Nephron progenitor cell (in vitro differentiated cells): ENCODE data around the gene GOLGA6L26.
"Not testable (repeated sequence)": the region's sequence is repeated elsewhere in the genome, so short reads cannot be mapped to it uniquely, and the experiment has no call there.

Experiments used
- DNase-seq: peaks from one replicate; pipeline ENCODE4 v3.0.0; 2021
- H3K27ac Mint-ChIP-seq: 2 replicates; pipeline ENCODE4 v1.8.0; 2021; ENCODE audit warnings: mild to moderate bottlenecking, moderate library complexity, mixed read lengths
- H3K27me3 Mint-ChIP-seq: 2 replicates; pipeline ENCODE4 v1.8.0; 2021; ENCODE audit warnings: mild to moderate bottlenecking, low read depth, mixed read lengths; ENCODE audit not compliant: poor library complexity
- H3K36me3 Mint-ChIP-seq: 2 replicates; pipeline ENCODE4 v1.8.0; 2021; ENCODE audit warnings: low read depth, mixed read lengths
- H3K4me1 Mint-ChIP-seq: 2 replicates; pipeline ENCODE4 v1.8.0; 2021; ENCODE audit warnings: mixed read lengths
- H3K4me3 Mint-ChIP-seq: 2 replicates; pipeline ENCODE4 v1.8.0; 2021; ENCODE audit warnings: mild to moderate bottlenecking, moderate library complexity, mixed read lengths
- H3K9me3 Mint-ChIP-seq: 2 replicates; pipeline ENCODE4 v1.8.0; 2021; ENCODE audit warnings: mild to moderate bottlenecking, moderate library complexity, mixed read lengths
- TF ChIP-seq, protein P1 (sequence below): fragments of 200-600 bp; sonication (generic); IDR thresholded peaks from 2 replicates; pipeline ENCODE4 v1.5.0; 2021; ENCODE audit warnings: antibody characterized with exemption

The GOLGA6L26 gene

DNA sequence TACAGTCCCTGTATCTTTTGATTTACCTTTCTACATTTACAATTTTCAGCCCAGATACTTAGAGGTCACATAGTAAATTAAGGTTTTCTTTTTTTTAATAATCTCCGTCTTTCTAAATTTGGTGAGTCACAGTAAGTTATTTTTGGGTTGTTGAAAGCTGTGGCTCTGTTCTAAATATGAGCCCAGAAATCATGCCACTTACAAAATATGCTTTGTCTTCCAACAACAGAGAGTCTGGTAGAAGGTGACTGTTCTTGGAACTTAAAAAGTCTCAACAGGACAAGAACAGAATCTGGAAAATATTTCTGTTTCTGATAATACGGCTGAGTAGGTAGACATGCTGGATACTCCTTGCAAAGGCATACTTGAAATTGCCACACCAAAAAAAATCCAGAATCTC, 36.6 kb upstream of the GOLGA6L26 start:
- Mint-ChIP-seq H3K27ac (no peak overlapping the region), H3K9me3 (peaks cover 34% of the 10 kb centered on the region), H3K4me3 (no peak overlapping the region), H3K36me3 (no peaks in the 10 kb centered on the region), H3K4me1 (no peaks in the 10 kb centered on the region), H3K27me3 (no peaks in the 10 kb centered on the region)
- TF ChIP-seq, protein P1, sequence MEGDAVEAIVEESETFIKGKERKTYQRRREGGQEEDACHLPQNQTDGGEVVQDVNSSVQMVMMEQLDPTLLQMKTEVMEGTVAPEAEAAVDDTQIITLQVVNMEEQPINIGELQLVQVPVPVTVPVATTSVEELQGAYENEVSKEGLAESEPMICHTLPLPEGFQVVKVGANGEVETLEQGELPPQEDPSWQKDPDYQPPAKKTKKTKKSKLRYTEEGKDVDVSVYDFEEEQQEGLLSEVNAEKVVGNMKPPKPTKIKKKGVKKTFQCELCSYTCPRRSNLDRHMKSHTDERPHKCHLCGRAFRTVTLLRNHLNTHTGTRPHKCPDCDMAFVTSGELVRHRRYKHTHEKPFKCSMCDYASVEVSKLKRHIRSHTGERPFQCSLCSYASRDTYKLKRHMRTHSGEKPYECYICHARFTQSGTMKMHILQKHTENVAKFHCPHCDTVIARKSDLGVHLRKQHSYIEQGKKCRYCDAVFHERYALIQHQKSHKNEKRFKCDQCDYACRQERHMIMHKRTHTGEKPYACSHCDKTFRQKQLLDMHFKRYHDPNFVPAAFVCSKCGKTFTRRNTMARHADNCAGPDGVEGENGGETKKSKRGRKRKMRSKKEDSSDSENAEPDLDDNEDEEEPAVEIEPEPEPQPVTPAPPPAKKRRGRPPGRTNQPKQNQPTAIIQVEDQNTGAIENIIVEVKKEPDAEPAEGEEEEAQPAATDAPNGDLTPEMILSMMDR = no peak
- no peak for DNase-seq

DNA sequence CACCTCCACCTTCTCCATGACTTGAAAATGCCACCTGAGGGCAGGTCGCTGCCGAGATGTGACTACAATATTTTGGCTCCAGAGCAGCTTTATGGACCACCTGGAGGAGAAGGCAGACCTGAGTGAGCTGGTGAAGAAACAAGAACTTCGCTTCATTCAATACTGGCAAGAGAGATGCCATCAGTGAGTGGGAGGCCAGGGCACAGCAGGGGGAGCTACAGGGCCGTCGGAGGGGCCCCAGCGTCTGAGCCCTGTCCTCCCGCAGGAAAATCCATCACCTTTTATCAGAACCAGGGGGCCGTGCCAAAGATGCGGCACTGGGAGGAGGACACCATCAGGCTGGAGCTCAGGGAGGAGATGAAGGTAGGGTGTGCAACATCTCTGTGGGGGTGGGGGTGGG, 30.3 kb upstream of the GOLGA6L26 start:
- not testable (repeated sequence) for H3K4me3 Mint-ChIP-seq, H3K27ac Mint-ChIP-seq, H3K27me3 Mint-ChIP-seq, H3K36me3 Mint-ChIP-seq, H3K9me3 Mint-ChIP-seq, DNase-seq, H3K4me1 Mint-ChIP-seq

DNA sequence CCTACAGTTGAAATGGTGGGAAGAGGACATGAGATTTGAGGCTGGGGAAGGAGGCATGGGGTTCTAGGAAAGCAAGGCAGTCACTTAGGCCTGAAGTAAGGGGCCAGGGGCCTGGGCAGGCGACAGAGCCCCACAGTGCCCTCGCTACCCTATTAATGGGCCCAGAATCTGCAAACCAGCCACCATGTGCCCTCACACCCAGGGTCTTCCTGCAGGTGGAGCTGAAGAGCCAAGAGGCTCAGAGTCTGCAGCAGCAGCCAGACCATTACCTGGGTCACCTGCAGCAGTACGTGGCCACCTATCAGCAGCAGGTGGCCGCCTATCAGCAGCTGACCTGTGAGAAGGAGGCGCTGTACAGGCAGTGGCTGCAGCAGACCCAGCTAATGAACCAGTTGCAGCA, 28.6 kb upstream of the GOLGA6L26 start:
- not testable (repeated sequence) for H3K36me3 Mint-ChIP-seq, DNase-seq, H3K27ac Mint-ChIP-seq, H3K4me1 Mint-ChIP-seq, H3K27me3 Mint-ChIP-seq, H3K4me3 Mint-ChIP-seq, H3K9me3 Mint-ChIP-seq

DNA sequence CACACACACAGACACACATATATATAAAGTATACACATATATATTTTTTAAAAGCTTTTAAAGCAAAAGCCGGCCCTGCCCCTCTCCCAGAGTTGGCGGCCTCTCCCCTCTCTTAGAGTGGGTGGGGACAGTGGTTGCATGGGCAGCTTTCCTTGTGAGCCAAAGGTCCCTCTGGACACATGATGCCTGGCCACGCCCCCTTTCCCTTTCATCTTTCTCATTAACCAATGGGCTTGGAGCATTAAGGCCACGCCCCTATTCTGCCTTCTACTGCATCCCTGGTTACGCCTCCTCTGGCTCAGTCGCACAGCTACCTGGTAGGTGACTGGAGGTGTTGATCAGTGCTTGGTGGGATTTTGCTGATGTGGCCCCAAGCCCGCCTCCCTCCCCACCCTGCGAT, 20.5 kb upstream of the GOLGA6L26 start, which contains the start of gene GOLGA8S:
GOLGA8S (plus strand) TSS at position 301 of the 400 bp plus-strand sequence; CDS start at position 363, 62 bp downstream.
- H3K4me1 Mint-ChIP-seq, H3K27ac Mint-ChIP-seq, H3K36me3 Mint-ChIP-seq, H3K4me3 Mint-ChIP-seq, DNase-seq, H3K27me3 Mint-ChIP-seq, H3K9me3 Mint-ChIP-seq: not testable (repeated sequence)

DNA sequence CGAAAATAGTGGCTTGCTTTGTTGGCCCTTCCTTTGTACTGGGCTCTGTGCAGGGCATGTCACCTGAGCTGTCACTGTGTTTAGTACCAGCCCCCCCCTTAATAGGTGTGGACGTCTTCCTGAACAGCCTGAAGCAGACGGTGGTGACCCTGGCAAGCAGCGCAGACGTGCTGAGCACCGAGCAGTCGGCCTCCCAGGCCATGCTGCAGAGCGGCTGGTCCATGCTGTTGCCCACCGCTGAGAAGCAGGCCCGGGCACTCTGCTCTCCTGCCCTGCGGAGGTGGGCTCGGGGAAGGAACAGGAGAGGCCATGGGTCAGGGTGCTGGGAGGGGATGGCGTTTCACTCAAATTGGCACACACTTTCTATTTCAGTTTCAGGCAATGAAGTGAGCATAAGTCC, 22.8 kb downstream of the GOLGA6L26 start:
- peaks cover 26% of the 10 kb centered on the region for H3K36me3 Mint-ChIP-seq
- H3K4me1 Mint-ChIP-seq, H3K27ac Mint-ChIP-seq, H3K27me3 Mint-ChIP-seq, H3K4me3 Mint-ChIP-seq, DNase-seq: not testable (repeated sequence)
- peaks cover 34% of the 10 kb centered on the region for H3K9me3 Mint-ChIP-seq

DNA sequence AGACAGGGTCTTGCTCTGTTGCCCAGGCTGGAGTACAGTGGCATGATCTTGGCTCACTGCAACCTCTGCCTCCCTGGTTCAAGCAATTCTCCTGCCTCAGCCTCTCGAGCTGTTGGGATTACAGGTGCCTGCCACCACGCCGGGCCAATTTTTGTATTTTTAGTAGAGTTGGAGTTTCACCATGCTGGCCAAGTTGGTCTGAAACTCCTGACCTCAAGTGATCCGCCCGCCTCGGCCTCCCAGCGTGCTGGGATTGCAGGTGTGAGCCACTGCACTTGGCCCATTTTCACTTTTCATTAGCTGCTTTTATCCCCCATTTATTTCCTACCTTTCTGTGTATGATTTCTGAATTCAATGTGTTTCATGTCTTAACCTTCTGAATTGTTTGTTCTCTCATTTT, 28.1 kb downstream of the GOLGA6L26 start:
- H3K4me1 Mint-ChIP-seq = peaks cover 18% of the 10 kb centered on the region
- H3K27me3 Mint-ChIP-seq, DNase-seq, H3K27ac Mint-ChIP-seq: not testable (repeated sequence)
- H3K4me3 Mint-ChIP-seq = peak overlapping the region; percentile 54
- peaks cover 30% of the 10 kb centered on the region for H3K36me3 Mint-ChIP-seq
- peaks cover 50% of the 10 kb centered on the region for H3K9me3 Mint-ChIP-seq

DNA sequence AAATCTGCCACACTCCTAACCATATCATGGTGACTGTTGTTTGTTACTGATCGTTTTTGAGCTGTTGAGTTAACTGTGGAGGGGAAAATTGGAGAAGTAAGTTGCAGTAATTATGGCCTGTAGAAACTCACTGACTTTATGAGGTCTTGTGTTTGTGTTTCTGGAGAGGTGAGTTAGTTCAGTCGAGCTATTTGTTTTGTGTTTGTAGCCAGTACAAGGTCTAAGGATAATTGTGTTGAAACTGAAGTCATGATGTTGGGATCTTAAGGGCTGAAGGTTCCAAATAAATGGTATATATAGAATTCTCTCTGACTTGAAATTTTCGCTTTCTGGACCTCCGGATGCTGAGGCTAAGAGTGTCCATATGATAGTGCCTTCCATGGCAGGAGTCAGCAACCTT, 29.2 kb downstream of the GOLGA6L26 start:
- Mint-ChIP-seq H3K36me3 (peaks cover 30% of the 10 kb centered on the region), H3K4me1 (peaks cover 18% of the 10 kb centered on the region)
- H3K27ac Mint-ChIP-seq = not testable (repeated sequence)

DNA sequence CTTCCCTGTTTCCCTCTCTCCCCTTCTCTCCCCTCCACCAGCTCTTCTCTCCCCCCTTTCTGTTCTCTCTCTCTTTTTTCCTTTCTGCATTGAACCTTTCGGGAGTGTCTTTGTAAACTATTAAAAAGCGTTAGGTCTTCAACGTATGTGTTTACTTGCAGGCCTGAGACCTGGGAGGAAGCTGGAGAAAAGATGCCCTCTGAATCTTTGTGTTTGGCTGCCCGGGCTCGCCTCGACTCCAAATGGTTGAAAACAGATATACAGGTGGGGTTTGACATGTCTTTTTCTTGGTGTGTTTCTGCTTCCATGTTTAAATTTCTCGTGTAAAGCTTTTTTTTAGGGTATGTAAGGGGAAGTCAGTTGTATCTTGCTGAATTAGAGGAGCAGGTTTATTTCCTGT, 29.7 kb downstream of the GOLGA6L26 start:
- Mint-ChIP-seq H3K4me1 (peaks cover 18% of the 10 kb centered on the region), H3K36me3 (peaks cover 26% of the 10 kb centered on the region), H3K9me3 (peaks cover 39% of the 10 kb centered on the region), H3K4me3 (peak overlapping the region; percentile 90)
- not testable (repeated sequence) for DNase-seq, H3K27me3 Mint-ChIP-seq, H3K27ac Mint-ChIP-seq

More for the DNA sequence above, 29.2 kb downstream of the GOLGA6L26 start:
- Mint-ChIP-seq H3K4me3 (peak overlapping the region; percentile 90), H3K9me3 (peaks cover 43% of the 10 kb centered on the region)
- DNase-seq, H3K27me3 Mint-ChIP-seq: not testable (repeated sequence)

DNA sequence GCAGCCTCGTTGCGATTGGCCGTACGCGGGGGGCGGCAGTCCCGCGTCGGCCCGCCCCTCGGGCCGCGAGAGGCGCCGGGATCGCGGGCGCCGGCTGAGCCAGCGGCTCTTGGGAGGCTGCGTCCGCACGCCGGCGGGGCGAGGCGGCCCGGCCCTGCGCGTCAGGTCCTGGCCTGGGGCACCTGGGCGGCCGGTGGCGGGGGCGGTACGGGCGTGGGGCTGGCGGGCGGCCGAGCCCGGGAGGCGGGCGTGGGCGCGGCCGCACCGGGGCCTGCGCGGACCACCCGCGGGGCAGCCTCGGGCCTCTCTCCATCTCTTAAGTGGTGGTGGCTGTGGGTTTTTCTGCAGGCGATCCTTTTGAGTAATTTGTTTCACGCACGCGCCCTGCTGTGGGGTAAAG, 30.3 kb downstream of the GOLGA6L26 start:
- DNase-seq = peak; percentile 56
- Mint-ChIP-seq H3K4me1 (peaks cover 18% of the 10 kb centered on the region), H3K36me3 (peaks cover 22% of the 10 kb centered on the region), H3K9me3 (peaks cover 37% of the 10 kb centered on the region), H3K4me3 (peak overlapping the region; percentile 90)
- not testable (repeated sequence) for H3K27me3 Mint-ChIP-seq, H3K27ac Mint-ChIP-seq

DNA sequence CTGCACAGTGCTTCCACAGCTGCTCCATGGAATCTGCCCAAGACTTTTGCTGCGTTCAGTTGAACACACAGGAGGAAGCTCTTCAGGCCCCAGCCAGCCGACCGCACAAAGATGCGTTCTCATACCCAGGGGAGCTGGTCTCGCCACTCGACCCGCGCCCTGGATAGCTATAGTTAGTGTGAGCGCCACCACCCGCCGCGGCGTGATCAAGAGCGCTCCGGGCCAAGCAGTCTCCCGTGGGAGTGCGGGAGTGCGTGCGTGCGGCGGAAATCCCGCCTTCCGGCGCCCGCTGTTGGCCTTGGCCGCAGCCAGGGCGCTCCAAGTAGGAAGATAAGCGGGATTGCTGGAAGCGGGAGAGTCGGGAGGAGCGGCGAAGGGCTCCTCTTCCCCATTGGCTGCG, 30.8 kb downstream of the GOLGA6L26 start:
- H3K4me3 Mint-ChIP-seq, H3K27ac Mint-ChIP-seq, H3K27me3 Mint-ChIP-seq, DNase-seq: not testable (repeated sequence)
- Mint-ChIP-seq H3K4me1 (peaks cover 18% of the 10 kb centered on the region), H3K36me3 (peaks cover 18% of the 10 kb centered on the region), H3K9me3 (peaks cover 35% of the 10 kb centered on the region)
